DOHH2 (cell line): ENCODE results near the gene CHCHD1.
"Not testable (repeated sequence)": the region's sequence is repeated elsewhere in the genome, so short reads cannot be mapped to it uniquely, and the experiment has no call there.

Experiments used
- H3F3A ChIP-seq: fragments of 200-600 bp; sonication (generic), shearing (Covaris generic); 2 replicates; pipeline ENCODE4 v1.6.0; 2016; ENCODE audit warnings: antibody characterized with exemption, mild to moderate bottlenecking; ENCODE audit not compliant: control insufficient read depth, insufficient read depth
- H3K27ac ChIP-seq: fragments of 200-600 bp; sonication (generic); 2 replicates; pipeline ENCODE4 v1.5.1; 2014; ENCODE audit warnings: low read depth, mild to moderate bottlenecking, low read length, moderate library complexity
- H3K27me3 ChIP-seq: fragments of 200-600 bp; sonication (generic); 2 replicates; pipeline ENCODE4 v1.6.1; 2014; ENCODE audit warnings: mild to moderate bottlenecking, low read length, mixed read lengths; ENCODE audit not compliant: control insufficient read depth
- H3K36me3 ChIP-seq: fragments of 200-600 bp; sonication (generic); 2 replicates; pipeline ENCODE4 v1.6.1; 2014; ENCODE audit warnings: mild to moderate bottlenecking, low read length, moderate library complexity, mixed read lengths; ENCODE audit not compliant: control insufficient read depth
- H3K4me1 ChIP-seq: fragments of 200-600 bp; sonication (generic); 2 replicates; pipeline ENCODE4 v1.6.1; 2014; ENCODE audit warnings: mild to moderate bottlenecking, low read length, mixed read lengths; ENCODE audit not compliant: control insufficient read depth
- H3K4me2 ChIP-seq: fragments of 200-600 bp; sonication (generic); 2 replicates; pipeline ENCODE4 v1.6.0; 2014; ENCODE audit warnings: mild to moderate bottlenecking, low read length, moderate library complexity
- H3K4me3 ChIP-seq: fragments of 200-600 bp; sonication (generic); 2 replicates; pipeline ENCODE4 v1.5.1; 2014; ENCODE audit warnings: mild to moderate bottlenecking, low read length, mixed read lengths
- H3K79me2 ChIP-seq: fragments of 200-600 bp; sonication (generic); 2 replicates; pipeline ENCODE4 v1.6.1; 2014; ENCODE audit warnings: mild to moderate bottlenecking, low read length, mixed read lengths; ENCODE audit not compliant: control insufficient read depth
- H3K9me2 ChIP-seq: fragments of 200-600 bp; sonication (generic); replicated peaks from 2 replicates; pipeline ENCODE4 v1.6.1; 2014; ENCODE audit warnings: mild to moderate bottlenecking, low read length, mixed read lengths; ENCODE audit not compliant: control insufficient read depth
- H3K9me3 ChIP-seq: fragments of 200-600 bp; sonication (generic); 2 replicates; pipeline ENCODE4 v1.6.1; 2014; ENCODE audit warnings: antibody characterized with exemption, low read length, mixed read lengths; ENCODE audit not compliant: control insufficient read depth, insufficient read depth
- H4K20me1 ChIP-seq: fragments of 200-600 bp; sonication (generic); 2 replicates; pipeline ENCODE4 v1.6.0; 2014; ENCODE audit warnings: low read depth, mild to moderate bottlenecking, antibody characterized with exemption, low read length, moderate library complexity; ENCODE audit not compliant: control insufficient read depth, insufficient read depth
- CTCF ChIP-seq: fragments of 200-600 bp; sonication (generic); IDR thresholded peaks from one replicate; pipeline ENCODE4 v1.5.1; 2014; ENCODE audit warnings: antibody characterized with exemption, mild to moderate bottlenecking, low read depth, low read length; ENCODE audit not compliant: poor library complexity, severe bottlenecking
- EZH2phosphoT487 ChIP-seq: fragments of 200-600 bp; sonication (generic); IDR thresholded peaks from 2 replicates; pipeline ENCODE4 v1.6.1; 2017; ENCODE audit warnings: borderline replicate concordance, mild to moderate bottlenecking, antibody characterized with exemption, low read length, moderate library complexity, mixed read lengths

CHCHD1 gene

DNA sequence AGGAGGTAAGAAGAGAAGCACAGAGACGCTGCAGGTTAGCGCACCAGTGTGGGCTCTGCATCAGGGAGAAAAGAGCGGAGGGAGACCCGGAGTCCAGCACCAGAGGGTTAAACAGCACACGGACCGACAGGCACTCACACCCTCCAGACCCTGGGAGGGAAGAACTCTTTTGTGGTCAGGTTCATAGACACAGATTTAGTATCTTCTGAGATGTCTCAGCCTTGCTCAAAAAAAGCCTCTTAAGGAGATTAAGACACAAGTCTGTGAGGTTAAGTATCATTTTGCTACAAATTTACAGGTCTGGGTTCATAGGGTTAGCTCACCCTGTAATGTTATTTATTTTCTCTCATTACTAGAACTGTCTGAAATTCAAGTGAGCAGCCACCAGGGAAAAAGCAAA is 46.3 kb downstream of the CHCHD1 start:
- H3K79me2 ChIP-seq = no peaks in the 10 kb centered on the region
- no peaks in the 10 kb centered on the region for H3F3A ChIP-seq
- H3K4me3 ChIP-seq = no peak overlapping the region
- peaks cover 1% of the 10 kb centered on the region for H3K4me1 ChIP-seq
- no peaks in the 10 kb centered on the region for H3K27me3 ChIP-seq
- no peaks in the 10 kb centered on the region for H4K20me1 ChIP-seq
- no peaks in the 10 kb centered on the region for H3K36me3 ChIP-seq
- H3K9me2 ChIP-seq = no peaks in the 10 kb centered on the region
- H3K4me2 ChIP-seq = no peak overlapping the region
- no peak overlapping the region for H3K27ac ChIP-seq
- H3K9me3 ChIP-seq = no peaks in the 10 kb centered on the region
- TF ChIP-seq EZH2phosphoT487 (no peak), CTCF (no peak)

GRCh38 chr10:73829090-73829489 is 47.2 kb downstream of the CHCHD1 start:
- not testable (repeated sequence) for H3F3A ChIP-seq, H3K27ac ChIP-seq, H3K36me3 ChIP-seq, H4K20me1 ChIP-seq, H3K9me3 ChIP-seq, H3K4me3 ChIP-seq, H3K27me3 ChIP-seq, H3K4me2 ChIP-seq, H3K4me1 ChIP-seq, H3K9me2 ChIP-seq, H3K79me2 ChIP-seq
